HL-60/S4 treated with phorbol 12-myristate 13-acetate at 8.2 ng/mL for 4 days and 3 days (cell line): ENCODE results near the gene FLYWCH2.
"Not testable (repeated sequence)": the region's sequence is repeated elsewhere in the genome, so short reads cannot be mapped to it uniquely, and the experiment has no call there.

Experiments
- in situ Hi-C: fragments of 300-500 bp; cut with MboI; formaldehyde crosslinking; loops from 2 replicates; pipeline ENCODE4 v1.15.0; 2022; ENCODE audit warnings: low sequenced_read_pairs

The FLYWCH2 gene

DNA sequence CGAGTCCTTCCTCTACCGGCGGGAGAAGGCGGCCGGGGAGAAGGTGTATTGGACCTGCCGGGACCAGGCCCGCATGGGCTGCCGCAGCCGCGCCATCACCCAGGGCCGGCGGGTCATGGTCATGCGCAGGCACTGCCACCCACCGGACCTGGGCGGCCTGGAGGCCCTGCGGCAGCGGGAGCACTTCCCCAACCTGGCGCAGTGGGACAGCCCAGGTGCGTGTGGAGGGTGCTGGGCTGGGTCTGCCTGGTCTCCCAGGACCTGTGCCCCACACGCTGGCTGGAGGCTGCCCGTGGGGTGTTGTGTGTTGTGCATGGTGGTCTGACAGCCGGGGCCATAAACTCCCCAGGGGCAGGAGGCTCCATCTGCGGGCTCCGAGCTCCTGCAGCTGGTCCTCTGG is 54.2 kb downstream of the FLYWCH2 start:
- in situ Hi-C loops = no loop called here

DNA sequence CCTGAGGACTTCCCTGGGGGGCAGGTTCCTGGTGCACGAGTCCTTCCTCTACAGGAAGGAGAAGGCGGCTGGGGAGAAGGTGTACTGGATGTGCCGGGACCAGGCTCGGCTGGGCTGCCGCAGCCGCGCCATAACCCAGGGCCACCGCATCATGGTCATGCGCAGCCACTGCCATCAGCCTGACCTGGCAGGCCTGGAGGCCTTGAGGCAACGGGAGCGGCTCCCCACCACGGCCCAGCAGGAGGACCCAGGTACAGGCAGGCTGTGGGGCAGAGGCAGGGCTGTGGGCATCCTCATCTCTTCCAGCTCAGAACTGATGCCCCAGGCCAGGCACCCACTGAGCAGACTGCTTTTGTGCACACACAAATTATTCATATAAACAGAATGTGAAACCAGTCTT is 55.2 kb downstream of the FLYWCH2 start:
- in situ Hi-C loops = no loop called here

DNA sequence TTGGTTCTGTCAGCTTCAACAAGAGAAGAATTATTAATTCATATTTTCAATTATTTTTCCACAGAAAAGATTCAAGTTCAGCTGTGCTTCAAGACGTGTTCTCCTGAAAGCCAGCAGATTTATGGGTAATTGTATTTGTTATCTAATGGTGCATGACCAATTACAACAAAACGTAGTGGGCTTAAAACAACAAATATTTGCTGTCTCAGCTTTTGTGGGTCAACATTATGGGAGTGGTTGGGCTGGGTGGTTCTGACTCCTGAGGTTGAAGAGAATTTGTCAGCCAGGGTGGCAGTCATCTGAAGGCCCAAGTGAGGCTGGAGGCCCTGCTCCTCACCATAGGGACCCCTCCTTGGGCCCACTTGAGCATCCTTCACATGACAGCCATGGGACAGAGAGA is 57.0 kb downstream of the FLYWCH2 start:
- in situ Hi-C loops = no loop called here

DNA sequence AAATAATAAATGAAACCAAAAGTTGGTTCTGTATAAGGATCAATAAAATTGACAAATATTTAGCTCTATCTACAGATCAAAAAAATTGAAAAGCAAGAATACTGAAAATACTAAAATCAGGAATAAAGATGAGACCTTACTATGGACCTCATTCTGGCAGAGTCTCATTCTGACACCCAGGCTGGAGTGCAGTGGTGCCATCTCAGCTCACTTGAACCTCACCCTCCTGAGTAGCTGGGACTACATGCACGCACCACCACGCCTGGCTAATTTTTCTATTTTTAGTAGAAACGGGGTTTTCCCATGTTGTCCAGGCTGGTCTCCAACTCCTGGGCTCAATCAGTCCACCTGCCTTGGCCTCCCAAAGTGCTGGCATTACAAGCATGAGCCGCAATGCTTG is 59.0 kb downstream of the FLYWCH2 start:
- in situ Hi-C loops = no loop called here

DNA sequence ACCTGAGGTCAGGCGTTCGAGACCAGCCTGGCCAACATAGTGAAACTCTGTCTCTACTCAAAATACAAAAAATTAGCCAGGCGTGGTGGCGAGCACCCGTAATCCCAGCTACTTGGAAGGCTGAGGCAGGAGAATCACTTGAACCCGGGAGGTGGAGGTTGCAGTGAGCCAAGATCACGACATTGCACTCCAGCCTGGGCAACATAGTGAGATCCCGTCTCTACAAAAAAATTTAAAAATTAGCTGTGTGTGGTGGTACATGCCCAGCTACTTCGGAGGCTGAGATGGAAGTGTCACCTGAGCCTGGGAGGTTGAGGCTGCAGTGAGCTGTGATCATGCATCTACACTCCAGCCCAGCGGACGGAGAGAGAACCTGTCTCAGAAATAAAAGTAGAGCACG is 60.7 kb downstream of the FLYWCH2 start:
- in situ Hi-C loops = not testable (repeated sequence)

DNA sequence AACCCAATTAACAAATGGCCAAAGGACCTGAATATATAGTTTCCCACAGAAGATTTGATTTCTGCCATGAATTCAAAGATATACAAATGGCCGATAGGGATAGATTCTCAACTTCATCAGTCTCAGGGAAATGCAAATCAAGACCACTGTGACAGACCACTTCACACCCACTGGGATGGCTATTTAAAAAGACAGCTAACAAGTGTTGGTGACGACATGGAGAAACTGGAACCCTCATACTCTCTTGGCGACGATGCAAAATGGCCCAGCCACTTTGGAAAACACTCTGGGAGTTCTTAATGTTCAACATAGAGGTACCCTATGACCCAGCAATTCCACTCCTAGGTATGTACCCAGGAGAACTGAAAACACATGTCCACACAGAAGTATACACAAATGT is 63.6 kb downstream of the FLYWCH2 start:
- in situ Hi-C loops = no loop called here
